Spleen (tissue), 11 donors: ENCODE measurements around the gene ACTRT3. TPM values are rescaled to one million over a fixed set of nuclear protein-coding genes. Genes with fewer than 3 reads are reported as not detected.

ENCODE experiments used
- DNase-seq: peaks from one replicate; pipeline ENCODE4 v3.0.0-alpha.2; 2020
- H3K27ac ChIP-seq, 8 donors: fragments of 200-600 bp; sonication (generic) in 7 of 8; 1 replicate in 4 of 8; 2 replicates in 4 of 8; pipeline versions ENCODE4 v1.5.0 to v1.8.0; 2016 to 2021; ENCODE audit warnings: inconsistent platforms in 4 of 8, mild to moderate bottlenecking in 4 of 8, moderate library complexity in 1 of 8
- H3K27me3 ChIP-seq, 7 donors: fragments of 200-600 bp; sonication (generic) in 6 of 7; replicated peaks in 1 of 7; 1 replicate in 4 of 7; 2 replicates in 3 of 7; pipeline versions ENCODE4 v1.5.0 to v1.8.0; 2016 to 2021; ENCODE audit warnings: inconsistent platforms in 3 of 7, mild to moderate bottlenecking in 1 of 7
- H3K36me3 ChIP-seq, 6 donors: fragments of 200-600 bp; sonication (generic) in 5 of 6; 1 replicate in 4 of 6; 2 replicates in 2 of 6; pipeline versions ENCODE4 v1.5.0 to v1.8.0; 2016 to 2021; ENCODE audit warnings: inconsistent platforms in 2 of 6
- H3K4me1 ChIP-seq, 6 donors: fragments of 200-600 bp; sonication (generic) in 5 of 6; 1 replicate in 3 of 6; 2 replicates in 3 of 6; pipeline versions ENCODE4 v1.5.0 to v1.8.0; 2016 to 2021; ENCODE audit warnings: inconsistent platforms in 3 of 6
- H3K4me3 ChIP-seq, 8 donors: fragments of 200-600 bp; sonication (generic) in 7 of 8; 1 replicate in 4 of 8; 2 replicates in 4 of 8; pipeline versions ENCODE4 v1.5.0 to v1.8.0; 2016 to 2021; ENCODE audit warnings: inconsistent platforms in 4 of 8, mild to moderate bottlenecking in 4 of 8, moderate library complexity in 2 of 8
- H3K9me3 ChIP-seq, 8 donors: fragments of 200-600 bp; sonication (generic) in 7 of 8; 1 replicate in 4 of 8; 2 replicates in 4 of 8; pipeline versions ENCODE4 v1.5.0 to v1.8.0; 2016 to 2021; ENCODE audit warnings: inconsistent platforms in 4 of 8
- POLR2A ChIP-seq, 3 donors: fragments of 450-650 bp; IDR thresholded peaks; one replicate each; pipeline ENCODE4 v1.5.1; 2017; ENCODE audit warnings: antibody characterized with exemption in 3 of 3, mild to moderate bottlenecking in 1 of 3
- POLR2AphosphoS5 ChIP-seq, 3 donors: sonication (generic); formaldehyde crosslinking; IDR thresholded peaks; one replicate each; pipeline ENCODE4 v1.5.1; 2017; ENCODE audit warnings: antibody characterized with exemption in 3 of 3
- WGBS, 5 donors: extraction: QIAGEN DNeasy Blood & Tissue Kit in 3 of 5; methylation state at CpG; one replicate each; pipeline versions ENCODE4 v1.1.5 to v1.1.7; 2013 to 2018; 5-methylcytosine and 5-hydroxymethylcytosine counted together
- intact Hi-C: fragments of 100-400 bp; cut with DNase I; formaldehyde crosslinking; loops from one replicate; pipeline ENCODE4 v1.15.0; 2023; ENCODE audit warnings: low total_unique reads
- polyA plus RNA-seq, 3 donors: library from polyadenylated mRNA; stranded (reverse); fragments of 200-250 nt; gene quantifications; one replicate each; pipeline ENCODE4 v1.2.1, GENCODE V29; 2013
- total RNA-seq, 7 donors: library from RNA; depleted of rRNA in 3 of 7; stranded (reverse); fragments of >200 nt in 3 of 7; fragmentation: NEBNext Ultra II Directional in 4 of 7; extraction: Animal tissue kit (Norgen Biotek cat#: 25700) in 4 of 7; gene quantifications; one replicate each; pipeline versions ENCODE4 v1.1.0 to v1.2.1, GENCODE V29; 2016 to 2021
- TF ChIP-seq, protein P1 (sequence below), 11 experiments: fragments of 200-600 bp in 7 of 11; fragments of 450-650 bp in 4 of 11; sonication (generic) in 4 of 11; IDR thresholded peaks in 8 of 11; conservative IDR thresholded peaks in 3 of 11; 1 replicate in 7 of 11; 2 replicates in 4 of 11; pipeline versions ENCODE4 v1.4.0 to v1.8.0; 2016 to 2021; ENCODE audit warnings: antibody characterized with exemption in 11 of 11, inconsistent platforms in 4 of 11, mild to moderate bottlenecking in 1 of 11
- donor health status: healthy with polysubstance abuse.
- donor health status: DM: no; HTN: no; CAD: no; lungs with moderate emphysema.
- donor health status: DM: no; HTN: no; CAD: no.
- donor health status: Bipolar disorder and iron deficiency.
- donor health status: healthy.
- donor health status: DM: no; HTN: no; CAD: no.
- donor health status: DM: yes; HTN: yes; CAD: no.

The ACTRT3 gene
- total and polyA plus RNA-seq, 10 donors, result 0.29 to 1.5 (median 0.63) TPM

DNA sequence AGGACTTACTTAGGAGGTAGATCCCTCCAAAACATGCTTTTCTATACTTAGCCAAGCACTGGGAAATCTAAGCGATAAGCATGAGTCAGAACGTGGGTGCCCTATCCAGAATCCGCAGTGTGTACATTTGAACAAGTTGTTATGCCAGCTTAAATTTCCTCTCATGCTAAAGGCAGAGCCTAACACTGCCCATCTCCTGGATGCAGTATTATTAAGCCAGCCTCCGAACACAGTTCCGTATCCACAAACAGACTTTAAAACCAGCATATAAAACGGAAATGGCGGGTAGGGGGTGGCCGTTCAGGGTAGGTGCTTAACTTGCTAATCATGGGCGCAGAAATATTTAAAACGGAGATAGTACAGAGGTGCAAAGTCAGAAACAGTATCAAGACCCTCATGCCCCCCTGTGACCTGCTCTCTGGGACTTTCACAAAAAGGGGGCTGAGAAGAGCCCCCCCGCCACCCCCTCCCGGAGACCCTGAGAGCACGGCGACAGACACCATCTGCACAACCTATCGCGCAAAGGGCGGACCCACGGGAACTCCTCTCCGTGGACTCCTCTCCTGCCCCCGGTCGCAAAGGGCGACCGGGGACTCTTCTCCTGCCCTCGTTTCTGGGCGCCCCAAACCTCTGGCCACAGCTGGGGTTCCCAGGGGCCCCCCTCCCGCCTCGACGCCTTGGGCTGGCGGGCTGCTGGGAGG lies 42.4 kb upstream of the ACTRT3 start:
- H3K9me3 ChIP-seq, result peaks cover 0 to 16% (median 11%) of the 10 kb centered on the region in 8 donors
- H3K27me3 ChIP-seq, result no peaks in the 10 kb centered on the region
- intact Hi-C loops, result no loop called here
- H3K4me3 ChIP-seq, result peak overlapping the region; percentile 49 to 86 (median 64)
- no peak for TF ChIP-seq POLR2AphosphoS5 (IDR thresholded peaks at IDR 0.05)
- TF ChIP-seq, protein P1, sequence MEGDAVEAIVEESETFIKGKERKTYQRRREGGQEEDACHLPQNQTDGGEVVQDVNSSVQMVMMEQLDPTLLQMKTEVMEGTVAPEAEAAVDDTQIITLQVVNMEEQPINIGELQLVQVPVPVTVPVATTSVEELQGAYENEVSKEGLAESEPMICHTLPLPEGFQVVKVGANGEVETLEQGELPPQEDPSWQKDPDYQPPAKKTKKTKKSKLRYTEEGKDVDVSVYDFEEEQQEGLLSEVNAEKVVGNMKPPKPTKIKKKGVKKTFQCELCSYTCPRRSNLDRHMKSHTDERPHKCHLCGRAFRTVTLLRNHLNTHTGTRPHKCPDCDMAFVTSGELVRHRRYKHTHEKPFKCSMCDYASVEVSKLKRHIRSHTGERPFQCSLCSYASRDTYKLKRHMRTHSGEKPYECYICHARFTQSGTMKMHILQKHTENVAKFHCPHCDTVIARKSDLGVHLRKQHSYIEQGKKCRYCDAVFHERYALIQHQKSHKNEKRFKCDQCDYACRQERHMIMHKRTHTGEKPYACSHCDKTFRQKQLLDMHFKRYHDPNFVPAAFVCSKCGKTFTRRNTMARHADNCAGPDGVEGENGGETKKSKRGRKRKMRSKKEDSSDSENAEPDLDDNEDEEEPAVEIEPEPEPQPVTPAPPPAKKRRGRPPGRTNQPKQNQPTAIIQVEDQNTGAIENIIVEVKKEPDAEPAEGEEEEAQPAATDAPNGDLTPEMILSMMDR (IDR thresholded peaks at IDR 0.05 in 8 of 11, conservative IDR thresholded peaks at IDR 0.05 in 3 of 11), result no peak
- TF ChIP-seq POLR2A (IDR thresholded peaks at IDR 0.05), result no peak
- no peak for DNase-seq
- peaks cover 6 to 38% (median 27%) of the 10 kb centered on the region in 6 donors for H3K4me1 ChIP-seq
- WGBS, 5 donors, result 3 to 29% (median 3%) methylated on average over 10 to 29 of the region's 29 CpGs
- H3K27ac ChIP-seq, result peak overlapping the region; percentile 0 to 84 (median 77)
- no peaks in the 10 kb centered on the region for H3K36me3 ChIP-seq

DNA sequence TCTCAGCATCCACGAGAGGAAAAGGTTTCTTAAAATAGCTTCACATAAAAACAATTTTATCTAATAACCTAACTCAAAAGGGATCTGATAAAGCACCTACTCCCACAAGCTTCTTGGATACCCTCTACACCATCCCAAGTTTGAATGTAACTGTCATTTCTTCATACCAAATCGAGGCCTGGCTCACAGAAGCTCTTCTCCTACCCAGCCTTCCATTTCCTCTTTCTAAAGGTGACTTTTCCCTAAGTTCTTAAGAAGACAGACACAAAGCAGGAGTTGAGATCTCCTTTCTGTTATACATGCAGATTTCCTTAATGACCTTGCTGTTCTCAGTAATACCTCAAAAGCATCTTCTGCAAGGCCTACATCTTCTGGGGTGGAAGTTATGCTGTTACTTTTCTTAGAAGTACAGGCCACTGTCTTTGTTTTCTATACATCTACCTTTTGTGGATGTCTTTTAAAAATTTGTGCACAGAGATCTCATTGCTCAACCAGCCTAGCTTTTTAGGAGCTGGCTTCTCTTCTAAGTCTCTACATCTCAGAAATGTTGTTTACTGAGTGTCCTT lies 40.0 kb upstream of the ACTRT3 start:
- Histone ChIP-seq H3K4me1 (peaks cover 6 to 36% (median 27%) of the 10 kb centered on the region in 6 donors), H3K9me3 (no peaks in the 10 kb centered on the region), H3K27me3 (no peaks in the 10 kb centered on the region), H3K27ac (no peak overlapping the region), H3K36me3 (no peaks in the 10 kb centered on the region), H3K4me3 (no peak overlapping the region)
- WGBS, 5 donors, result 25 to 48% (median 30%) methylated on average over 2 of the region's 2 CpGs
- intact Hi-C loops, result no loop called here
- TF ChIP-seq, protein P1 (IDR thresholded peaks at IDR 0.05 in 8 of 11, conservative IDR thresholded peaks at IDR 0.05 in 3 of 11), result no peak
- no peak for DNase-seq

DNA sequence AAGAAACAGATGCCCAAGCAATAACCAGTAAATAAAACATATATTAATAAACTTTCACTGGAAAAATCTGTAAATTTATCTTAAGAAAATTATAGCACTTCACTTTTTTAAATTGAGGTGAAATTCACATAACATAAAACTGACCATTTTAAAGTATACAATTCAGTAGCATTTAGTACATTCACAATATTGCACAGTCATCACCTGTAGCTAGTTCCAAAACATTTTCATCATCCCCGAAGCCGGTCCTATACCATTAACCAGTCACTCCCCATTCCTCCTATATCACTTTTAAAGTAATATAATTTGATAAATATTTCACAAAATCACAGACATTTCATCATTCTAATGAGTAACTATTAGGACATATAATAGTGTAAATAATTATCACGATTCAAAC lies 35.3 kb upstream of the ACTRT3 start:
- 90 to 97% (median 94%) methylated on average over 3 of the region's 3 CpGs for WGBS, 5 donors
- DNase-seq, result no peak

DNA sequence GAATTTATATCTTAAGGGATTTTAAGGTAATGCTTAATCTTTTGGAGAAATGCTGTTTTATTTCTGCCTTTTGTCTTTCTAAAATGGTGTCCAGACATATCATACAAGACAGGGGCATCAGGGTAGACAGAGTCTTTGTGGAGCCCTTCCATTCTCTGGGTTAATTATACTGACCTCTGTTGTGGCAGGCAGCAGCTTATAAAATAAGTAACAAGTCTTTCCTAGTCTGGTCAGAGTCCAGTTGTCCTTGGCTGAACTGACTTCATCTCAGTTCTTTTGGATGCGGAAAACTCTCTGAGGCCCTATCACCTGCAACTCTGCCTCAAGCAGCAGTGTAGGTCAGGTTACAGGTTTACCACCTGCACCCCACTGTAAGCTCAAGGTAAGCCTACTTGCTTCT lies 23.0 kb upstream of the ACTRT3 start:
- no peaks in the 10 kb centered on the region for H3K9me3 ChIP-seq
- intact Hi-C loops, result no loop called here
- TF ChIP-seq, protein P1 (IDR thresholded peaks at IDR 0.05 in 8 of 11, conservative IDR thresholded peaks at IDR 0.05 in 3 of 11), result no peak
- TF ChIP-seq POLR2A (IDR thresholded peaks at IDR 0.05), result no peak
- no peak for TF ChIP-seq POLR2AphosphoS5 (IDR thresholded peaks at IDR 0.05)
- H3K4me3 ChIP-seq, result no peak overlapping the region
- 95 to 100% (median 100%) methylated on average over 1 of the region's 1 CpG for WGBS, 5 donors
- no peaks in the 10 kb centered on the region for H3K27me3 ChIP-seq
- peaks cover 0 to 63% (median 23%) of the 10 kb centered on the region in 6 donors for H3K36me3 ChIP-seq
- no peak overlapping the region for H3K27ac ChIP-seq
- H3K4me1 ChIP-seq, result no peaks in the 10 kb centered on the region
- DNase-seq, result no peak

More for the DNA sequence above, 35.3 kb upstream of the ACTRT3 start:
- Histone ChIP-seq H3K36me3 (peaks cover 0 to 16% (median 0%) of the 10 kb centered on the region in 6 donors), H3K4me1 (peaks cover 0 to 4% (median 0%) of the 10 kb centered on the region in 6 donors), H3K9me3 (no peaks in the 10 kb centered on the region), H3K4me3 (no peak overlapping the region), H3K27me3 (no peaks in the 10 kb centered on the region), H3K27ac (no peak overlapping the region)
- intact Hi-C loops, result no loop called here
- TF ChIP-seq POLR2A (IDR thresholded peaks at IDR 0.05), result no peak
- TF ChIP-seq POLR2AphosphoS5 (IDR thresholded peaks at IDR 0.05), result no peak
- TF ChIP-seq, protein P1 (IDR thresholded peaks at IDR 0.05 in 8 of 11, conservative IDR thresholded peaks at IDR 0.05 in 3 of 11), result no peak
